ENCODE measurements around the gene EFHD1.
"Not testable (repeated sequence)": the region's sequence is repeated elsewhere in the genome, so short reads cannot be mapped to it uniquely, and the experiment has no call there.

EFHD1 gene

DNA sequence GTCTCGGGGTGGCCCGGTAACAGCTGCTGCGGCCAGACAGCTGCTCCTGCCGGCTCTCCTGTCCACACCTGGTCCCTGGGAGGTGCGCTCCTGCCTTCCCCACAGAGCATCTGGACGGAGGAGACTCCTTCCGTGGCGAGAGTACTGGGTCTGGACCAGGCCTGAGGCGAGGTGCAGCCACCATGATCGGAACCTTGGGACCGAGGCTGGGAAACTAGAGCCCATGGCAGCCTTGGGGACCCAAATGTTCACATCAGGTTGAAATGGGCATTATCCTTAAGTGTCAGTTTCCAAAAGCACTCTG is 64.4 kb downstream of the EFHD1 start:
- no peaks in the 10 kb centered on the region for H3K27me3 Mint-ChIP-seq
- H3K4me3 Mint-ChIP-seq = peak overlapping the region; percentile 91 to 92
- no peaks in the 10 kb centered on the region for H3K9me3 Mint-ChIP-seq
- ATAC-seq (replicated peaks) (no peak), DNase-seq (peak in 1 of 3 experiments; percentile 19)
- H3K27ac Mint-ChIP-seq = peak overlapping the region; percentile 89 to 92
- peaks cover 31 to 34% of the 10 kb centered on the region in 2 donors for H3K4me1 Mint-ChIP-seq (ENCODE audit: low read depth in 2 of 2)
- peaks cover 26% of the 10 kb centered on the region for H3K36me3 Mint-ChIP-seq (ENCODE audit: insufficient read depth)

DNA sequence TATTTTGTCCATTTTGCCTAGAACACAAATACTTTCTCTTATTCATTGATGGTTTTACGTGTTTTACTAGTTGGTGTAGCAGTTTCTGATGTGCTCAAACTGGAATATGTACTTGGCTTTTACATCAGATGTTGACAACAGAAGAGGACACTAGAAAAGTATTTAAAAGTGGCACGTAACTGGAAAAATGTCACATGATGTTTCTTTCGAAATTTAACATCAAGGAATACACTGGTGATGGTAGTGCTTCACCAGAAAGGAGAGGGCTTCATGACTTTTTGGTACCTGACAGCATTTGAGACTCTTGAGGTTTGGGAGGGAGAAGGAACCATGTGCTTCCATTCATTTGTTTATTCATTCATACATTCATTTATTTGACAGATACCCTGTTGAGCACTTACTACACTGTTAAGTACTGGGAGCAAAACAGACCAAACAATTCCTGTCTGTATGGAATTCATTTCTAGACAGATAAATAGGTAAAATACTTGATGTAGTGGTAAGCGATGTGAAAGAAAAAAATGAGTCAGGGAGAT is 65.2 kb downstream of the EFHD1 start:
- no peak for DNase-seq
- Mint-ChIP-seq H3K4me3 (peak overlapping the region; percentile 91 to 92), H3K4me1 (ENCODE audit: low read depth in 2 of 2) (peaks cover 33 to 37% of the 10 kb centered on the region in 2 donors)

DNA sequence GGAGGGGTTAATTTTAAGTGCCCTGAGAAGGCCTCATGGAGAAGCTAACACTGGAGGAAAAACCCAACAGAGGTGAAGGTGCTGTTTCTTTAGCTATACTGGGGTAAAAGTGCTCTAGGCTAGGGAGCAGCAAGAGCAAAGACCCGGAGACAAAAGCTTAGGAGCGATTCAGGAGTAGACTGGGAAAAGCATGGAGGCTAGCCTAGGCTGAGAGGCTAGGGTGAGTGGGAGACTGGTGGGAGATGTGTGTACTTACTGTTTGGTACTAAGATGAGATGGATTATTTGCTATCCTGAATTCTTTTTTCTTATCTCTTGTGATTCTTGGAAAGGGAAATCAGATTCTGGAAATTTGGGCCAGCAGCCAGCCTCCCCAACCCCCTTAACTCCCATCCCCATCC is 65.7 kb downstream of the EFHD1 start:
- no peak for ATAC-seq (replicated peaks)
- no peaks in the 10 kb centered on the region for H3K9me3 Mint-ChIP-seq
- H3K4me3 Mint-ChIP-seq = peak overlapping the region in 1 of 2 donors; percentile 91
- peaks cover 27% of the 10 kb centered on the region for H3K36me3 Mint-ChIP-seq (ENCODE audit: insufficient read depth)
- no peak for DNase-seq
- peak overlapping the region in 1 of 2 donors; percentile 89 for H3K27ac Mint-ChIP-seq
- no peaks in the 10 kb centered on the region for H3K27me3 Mint-ChIP-seq
- H3K4me1 Mint-ChIP-seq (ENCODE audit: low read depth in 2 of 2) = peaks cover 38 to 42% of the 10 kb centered on the region in 2 donors

More for the DNA sequence above, 65.2 kb downstream of the EFHD1 start:
- Mint-ChIP-seq H3K27me3 (no peaks in the 10 kb centered on the region), H3K9me3 (no peaks in the 10 kb centered on the region), H3K36me3 (ENCODE audit: insufficient read depth) (peaks cover 26% of the 10 kb centered on the region), H3K27ac (peak overlapping the region; percentile 89 to 92)
- ATAC-seq (replicated peaks) = no peak

DNA sequence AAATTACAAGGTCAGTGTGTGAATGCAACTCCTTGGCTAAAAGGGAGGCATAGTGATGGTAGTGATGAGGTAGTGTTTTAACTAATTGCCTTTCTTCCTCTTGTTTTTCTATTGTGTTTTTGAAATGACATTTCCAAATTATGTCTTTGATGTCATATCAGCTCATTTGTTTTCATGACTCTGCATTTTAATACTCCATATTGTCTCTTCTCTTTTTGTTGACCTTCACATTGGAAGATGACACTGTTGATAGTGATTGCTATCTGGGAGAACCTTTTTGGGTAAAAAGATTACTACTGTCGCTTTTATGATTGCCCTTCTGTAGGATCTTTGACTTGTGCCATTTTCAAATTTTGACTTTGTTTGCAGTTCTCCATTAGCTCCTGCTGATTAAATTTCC is 66.8 kb downstream of the EFHD1 start:
- H3K4me1 Mint-ChIP-seq (ENCODE audit: low read depth in 2 of 2) = peaks cover 42% of the 10 kb centered on the region in 2 donors
- ATAC-seq (replicated peaks) = no peak
- H3K4me3 Mint-ChIP-seq = peak overlapping the region; percentile 17 to 91
- H3K27me3 Mint-ChIP-seq = no peaks in the 10 kb centered on the region
- H3K27ac Mint-ChIP-seq = peak overlapping the region in 1 of 2 donors; percentile 39
- DNase-seq = no peak
- H3K36me3 Mint-ChIP-seq (ENCODE audit: insufficient read depth) = peaks cover 38% of the 10 kb centered on the region
- H3K9me3 Mint-ChIP-seq = no peaks in the 10 kb centered on the region

DNA sequence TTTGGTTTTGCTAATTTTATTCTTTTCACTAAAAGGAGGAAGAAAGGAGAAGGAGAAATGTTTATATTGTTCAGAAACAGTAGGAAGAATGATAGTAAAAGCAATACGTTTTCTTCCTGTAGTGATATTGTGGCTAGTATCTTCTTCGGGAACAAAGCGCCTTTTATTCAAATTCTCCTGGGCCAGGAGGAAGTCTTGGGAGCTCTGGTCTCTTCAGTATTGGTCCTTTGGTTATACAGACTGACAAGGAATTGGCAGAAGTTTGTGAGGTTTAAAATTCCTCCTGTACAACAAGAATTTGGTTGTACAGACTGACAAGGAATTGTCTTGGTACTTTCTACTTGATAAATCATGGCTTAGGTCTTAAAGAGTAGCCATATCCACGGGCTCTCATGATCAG is 73.7 kb downstream of the EFHD1 start:
- DNase-seq (no peak), ATAC-seq (replicated peaks) (no peak)
- Mint-ChIP-seq H3K27ac (peak overlapping the region in 1 of 2 donors; percentile 35), H3K9me3 (no peaks in the 10 kb centered on the region), H3K36me3 (ENCODE audit: insufficient read depth) (peaks cover 60% of the 10 kb centered on the region), H3K4me1 (ENCODE audit: low read depth in 2 of 2) (peaks cover 12 to 21% of the 10 kb centered on the region in 2 donors), H3K27me3 (no peaks in the 10 kb centered on the region), H3K4me3 (no peak overlapping the region)

DNA sequence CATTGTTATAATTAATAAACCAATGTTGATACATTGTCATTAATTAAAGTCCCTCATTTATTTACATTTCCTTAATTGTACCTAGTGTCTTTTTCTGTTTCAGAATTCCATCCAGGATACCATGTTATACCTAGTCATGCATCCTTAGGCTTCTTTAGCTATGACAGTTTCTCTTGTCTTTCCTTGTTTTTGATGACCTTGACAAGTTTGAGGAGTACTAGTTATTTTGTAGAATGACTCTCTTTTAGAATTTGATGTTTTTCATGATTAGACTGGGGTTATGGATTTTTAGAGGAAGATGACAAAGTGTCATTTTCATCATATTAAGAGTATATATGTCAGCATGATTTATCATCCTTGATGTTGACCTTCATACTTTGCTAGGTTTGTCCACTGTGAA is 80.1 kb downstream of the EFHD1 start:
- Mint-ChIP-seq H3K27ac (no peak overlapping the region), H3K9me3 (no peaks in the 10 kb centered on the region), H3K4me1 (ENCODE audit: low read depth in 2 of 2) (peaks cover 13 to 31% of the 10 kb centered on the region in 2 donors), H3K27me3 (no peaks in the 10 kb centered on the region), H3K36me3 (ENCODE audit: insufficient read depth) (peaks cover 46% of the 10 kb centered on the region), H3K4me3 (no peak overlapping the region)
- no peak for DNase-seq
- no peak for ATAC-seq (replicated peaks)

DNA sequence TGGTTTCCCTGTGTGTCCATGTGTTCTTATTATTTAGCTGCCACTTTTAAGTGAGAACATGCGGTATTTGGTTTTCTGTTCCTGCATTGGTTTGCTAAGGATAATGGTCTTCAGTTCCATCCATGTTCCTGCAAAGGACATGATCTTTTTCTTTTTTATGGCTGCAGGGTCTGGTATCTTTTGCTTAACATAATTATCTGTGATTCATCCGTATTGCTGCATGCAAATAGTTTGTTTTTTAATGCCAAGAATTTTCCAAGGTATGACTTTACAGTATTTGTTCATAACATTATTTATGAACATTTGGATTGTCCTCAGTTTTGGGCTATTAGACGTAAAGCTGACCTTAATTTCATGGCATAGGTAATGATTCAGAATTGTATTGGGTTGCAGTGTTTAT is 81.6 kb downstream of the EFHD1 start:
- ATAC-seq (replicated peaks) (no peak), DNase-seq (no peak)
- no peaks in the 10 kb centered on the region for H3K27me3 Mint-ChIP-seq
- peaks cover 44% of the 10 kb centered on the region for H3K36me3 Mint-ChIP-seq (ENCODE audit: insufficient read depth)
- no peaks in the 10 kb centered on the region for H3K9me3 Mint-ChIP-seq
- H3K27ac Mint-ChIP-seq = no peak overlapping the region
- no peak overlapping the region for H3K4me3 Mint-ChIP-seq
- peaks cover 14 to 34% of the 10 kb centered on the region in 2 donors for H3K4me1 Mint-ChIP-seq (ENCODE audit: low read depth in 2 of 2)

DNA sequence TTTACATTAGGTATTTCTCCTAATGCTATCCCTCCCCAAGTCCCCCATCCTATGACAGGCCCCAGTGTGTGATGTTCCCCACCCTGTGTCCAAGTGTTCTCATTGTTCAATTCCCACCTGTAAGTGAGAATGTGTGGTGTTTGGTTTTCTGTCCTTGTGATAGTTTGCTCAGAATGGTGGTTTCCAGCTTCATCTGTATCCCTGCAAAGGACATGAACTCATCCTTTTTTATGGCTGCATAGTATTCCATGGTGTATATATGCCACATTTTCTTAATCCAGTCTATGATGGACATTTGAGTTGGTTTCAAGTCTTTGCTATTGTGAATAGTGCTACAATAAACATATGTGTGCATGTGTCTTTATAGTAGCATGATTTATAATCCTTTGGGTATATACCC is 86.7 kb downstream of the EFHD1 start:
- H3K27me3 Mint-ChIP-seq; DNase-seq; H3K4me3 Mint-ChIP-seq; ATAC-seq (replicated peaks); H3K27ac Mint-ChIP-seq; H3K9me3 Mint-ChIP-seq: not testable (repeated sequence)
- Mint-ChIP-seq H3K4me1 (ENCODE audit: low read depth in 2 of 2) (peaks cover 22 to 36% of the 10 kb centered on the region in 2 donors), H3K36me3 (ENCODE audit: insufficient read depth) (peaks cover 43% of the 10 kb centered on the region)

DNA sequence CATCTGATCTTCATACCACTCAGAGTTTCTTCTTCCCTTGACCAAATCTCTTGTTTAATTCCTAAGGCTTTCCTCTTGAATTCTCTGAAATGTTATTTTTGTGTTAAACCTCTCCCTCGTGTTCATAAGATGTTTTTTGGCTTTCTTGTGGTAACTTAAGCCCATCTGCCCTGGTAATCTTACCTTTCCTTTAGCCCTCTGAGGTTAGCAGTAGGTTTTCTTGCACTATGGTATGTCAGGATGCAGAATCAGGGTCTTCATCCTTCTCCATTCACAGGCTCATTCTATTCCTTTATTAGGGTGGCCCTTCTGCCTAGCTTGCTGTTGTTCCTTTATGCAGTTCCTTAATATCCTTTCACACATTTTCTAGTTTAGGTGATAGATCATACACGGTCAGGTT is 87.9 kb downstream of the EFHD1 start:
- peaks cover 51% of the 10 kb centered on the region for H3K36me3 Mint-ChIP-seq (ENCODE audit: insufficient read depth)
- H3K27me3 Mint-ChIP-seq = no peaks in the 10 kb centered on the region
- H3K4me1 Mint-ChIP-seq (ENCODE audit: low read depth in 2 of 2) = peaks cover 18 to 26% of the 10 kb centered on the region in 2 donors
- no peaks in the 10 kb centered on the region for H3K9me3 Mint-ChIP-seq
- no peak for ATAC-seq (replicated peaks)
- peak overlapping the region; percentile 0 to 26 for H3K4me3 Mint-ChIP-seq
- peak overlapping the region; percentile 21 to 75 for H3K27ac Mint-ChIP-seq
- no peak for DNase-seq

DNA sequence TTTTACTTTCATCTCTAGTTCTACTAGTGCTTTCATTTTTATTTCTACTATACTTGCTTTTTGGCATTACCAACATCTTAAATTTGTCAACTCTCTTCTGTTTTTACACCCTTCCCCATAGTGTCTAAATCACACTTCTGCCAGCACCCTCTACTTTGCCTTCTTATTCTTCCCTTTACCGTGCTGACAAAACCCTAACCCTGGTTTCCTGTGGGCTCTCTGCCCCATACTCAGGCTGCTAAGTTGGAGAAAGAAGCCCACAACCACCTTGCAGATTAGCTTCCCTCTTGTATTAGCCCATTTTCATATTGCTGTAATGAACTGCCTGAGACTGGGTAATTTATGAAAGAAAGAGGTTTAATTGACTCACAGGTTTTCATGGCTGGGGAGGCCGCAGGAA is 88.5 kb downstream of the EFHD1 start:
- H3K9me3 Mint-ChIP-seq = no peaks in the 10 kb centered on the region
- H3K4me1 Mint-ChIP-seq (ENCODE audit: low read depth in 2 of 2) = peaks cover 16 to 22% of the 10 kb centered on the region in 2 donors
- ATAC-seq (replicated peaks) (peak; percentile 65), DNase-seq (no peak)
- peak overlapping the region; percentile 21 to 75 for H3K27ac Mint-ChIP-seq
- peaks cover 53% of the 10 kb centered on the region for H3K36me3 Mint-ChIP-seq (ENCODE audit: insufficient read depth)
- no peaks in the 10 kb centered on the region for H3K27me3 Mint-ChIP-seq
- H3K4me3 Mint-ChIP-seq = peak overlapping the region; percentile 1 to 26

DNA sequence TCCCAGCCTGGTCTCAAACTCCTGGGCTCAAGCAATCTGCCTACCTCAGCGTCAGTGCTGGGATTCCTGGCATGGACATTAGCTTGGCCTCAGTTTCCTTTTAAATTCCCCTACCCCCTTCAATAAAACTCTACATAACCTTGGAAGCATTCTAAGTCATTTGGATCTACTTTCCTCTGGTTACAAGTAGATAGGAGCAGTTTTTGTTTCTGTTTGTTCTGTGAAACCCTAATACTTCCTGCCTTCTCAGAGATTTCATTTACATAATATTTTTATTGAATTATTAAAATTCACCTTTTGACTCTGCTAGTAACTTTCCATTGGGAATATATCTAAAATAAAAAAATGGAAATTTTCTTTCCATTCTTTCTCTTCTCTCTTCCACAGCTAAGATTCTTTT is 89.6 kb downstream of the EFHD1 start:
- peaks cover 23 to 31% of the 10 kb centered on the region in 2 donors for H3K4me1 Mint-ChIP-seq (ENCODE audit: low read depth in 2 of 2)
- H3K9me3 Mint-ChIP-seq = no peaks in the 10 kb centered on the region
- H3K27ac Mint-ChIP-seq = peak overlapping the region; percentile 21 to 75
- peaks cover 52% of the 10 kb centered on the region for H3K36me3 Mint-ChIP-seq (ENCODE audit: insufficient read depth)
- H3K4me3 Mint-ChIP-seq = peak overlapping the region in 1 of 2 donors; percentile 21
- ATAC-seq (replicated peaks) (no peak), DNase-seq (no peak)
- H3K27me3 Mint-ChIP-seq = no peaks in the 10 kb centered on the region

DNA sequence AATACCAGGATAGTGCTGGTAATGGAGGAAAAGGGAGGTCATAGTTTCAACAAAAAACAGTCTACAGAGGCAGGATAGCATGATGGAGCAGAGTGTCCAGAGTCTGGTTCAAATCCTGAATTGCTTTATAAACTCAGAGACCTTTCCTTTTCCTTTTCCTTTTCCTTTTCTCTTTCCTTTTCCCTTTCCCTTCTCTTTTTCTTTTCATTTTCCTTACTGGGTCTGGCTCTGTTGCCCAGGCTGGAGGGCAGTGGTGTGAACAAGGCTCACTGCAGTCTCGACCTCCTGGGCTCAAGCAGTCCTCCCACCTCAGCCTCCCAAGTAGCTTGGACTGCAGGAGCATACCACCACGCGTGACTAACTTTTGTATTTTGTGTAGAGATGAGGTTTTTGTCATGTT is 95.4 kb downstream of the EFHD1 start:
- Mint-ChIP-seq H3K4me3 (no peak overlapping the region), H3K9me3 (no peaks in the 10 kb centered on the region), H3K27me3 (no peaks in the 10 kb centered on the region), H3K4me1 (ENCODE audit: low read depth in 2 of 2) (peaks cover 10 to 12% of the 10 kb centered on the region in 2 donors), H3K27ac (peak overlapping the region in 1 of 2 donors; percentile 81), H3K36me3 (ENCODE audit: insufficient read depth) (peaks cover 51% of the 10 kb centered on the region)
- no peak for ATAC-seq (replicated peaks)
- no peak for DNase-seq

DNA sequence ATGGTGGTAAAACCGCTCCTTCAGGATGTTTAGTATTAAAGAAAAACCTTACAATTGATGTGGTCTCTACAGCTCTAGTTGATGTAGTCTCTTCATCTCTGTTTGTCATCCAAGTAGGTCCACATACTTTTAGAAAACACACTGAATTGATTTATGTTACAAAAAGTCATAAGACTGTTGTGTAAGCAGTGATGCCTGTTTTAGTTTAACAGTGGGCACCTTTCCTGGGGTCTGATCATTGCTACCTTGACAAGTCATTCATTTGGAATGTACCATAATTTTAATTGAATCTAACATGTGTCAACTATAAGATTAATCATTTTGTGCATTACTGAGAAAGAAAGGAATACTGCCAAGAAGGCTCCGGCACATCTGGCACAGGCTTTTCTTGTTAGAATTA is 98.1 kb downstream of the EFHD1 start:
- peak overlapping the region in 1 of 2 donors; percentile 6 for H3K27ac Mint-ChIP-seq

More for the DNA sequence above, 98.1 kb downstream of the EFHD1 start:
- Mint-ChIP-seq H3K36me3 (ENCODE audit: insufficient read depth) (peaks cover 47% of the 10 kb centered on the region), H3K27me3 (no peaks in the 10 kb centered on the region), H3K4me3 (no peak overlapping the region), H3K4me1 (ENCODE audit: low read depth in 2 of 2) (peaks cover 8 to 12% of the 10 kb centered on the region in 2 donors), H3K9me3 (no peaks in the 10 kb centered on the region)
- DNase-seq (no peak), ATAC-seq (replicated peaks) (no peak)

Measured in effector memory CD8-positive, alpha-beta T cell (primary cell).